Mucosa of descending colon (tissue), 3 donors: ENCODE data around the gene EEF1A2. TPM values are rescaled to one million over a fixed set of nuclear protein-coding genes. Genes with fewer than 3 reads are reported as not detected.
"Not testable (repeated sequence)": the region's sequence is repeated elsewhere in the genome, so short reads cannot be mapped to it uniquely, and the experiment has no call there.

ENCODE experiments used
- ATAC-seq: fragments of 200-7000 bp; cut with Tn5 transposase; one replicate; pipeline ENCODE4 v1.9.1; 2020; ENCODE audit warnings: mild to moderate bottlenecking, moderate library complexity
- DNase-seq, 3 donors: peaks; one replicate each; pipeline ENCODE4 v3.0.0-alpha.2; 2020
- H3K36me3 ChIP-seq: fragments of 200-600 bp; one replicate; pipeline ENCODE4 v1.8.0; 2021; ENCODE audit warnings: low read depth, mild to moderate bottlenecking
- H3K4me1 ChIP-seq: fragments of 200-600 bp; one replicate; pipeline ENCODE4 v1.8.0; 2021; ENCODE audit warnings: low read depth, mild to moderate bottlenecking
- H3K4me3 ChIP-seq: fragments of 200-600 bp; one replicate; pipeline ENCODE4 v1.8.0; 2021; ENCODE audit warnings: mild to moderate bottlenecking
- H3K9me3 ChIP-seq: fragments of 200-600 bp; one replicate; pipeline ENCODE4 v1.8.0; 2021; ENCODE audit warnings: mild to moderate bottlenecking
- CTCF ChIP-seq: fragments of 200-600 bp; IDR thresholded peaks from one replicate; pipeline ENCODE4 v1.8.0; 2022; ENCODE audit warnings: antibody characterized with exemption, mild to moderate bottlenecking
- intact Hi-C, 2 donors: fragments of 100-400 bp; cut with DNase I in 1 of 2; cut with micrococcal nuclease in 1 of 2; formaldehyde crosslinking; loops; one replicate each; pipeline versions ENCODE4 v1.11.0 to v1.11.1; 2022; cut with DNase I, micrococcal nuclease
- total RNA-seq, 3 donors: library from RNA; stranded (reverse); fragmentation: NEBNext Ultra II Directional in 2 of 3; extraction: Animal tissue kit (Norgen Biotek cat#: 25700) in 2 of 3; gene quantifications; one replicate each; pipeline versions ENCODE4 v1.2.1 to v1.2.4, GENCODE V29; 2021 to 2023
- donor health status: DM: no; HTN: no; CAD: no; lungs with moderate emphysema.
- donor health status: DM: no; HTN: no; CAD: no.
- donor health status: DM: no; HTN: yes; CAD: no.

EEF1A2 gene
- total RNA-seq, 3 donors from 2014 or later = 1.3 to 15.0 (median 2.7) TPM

DNA sequence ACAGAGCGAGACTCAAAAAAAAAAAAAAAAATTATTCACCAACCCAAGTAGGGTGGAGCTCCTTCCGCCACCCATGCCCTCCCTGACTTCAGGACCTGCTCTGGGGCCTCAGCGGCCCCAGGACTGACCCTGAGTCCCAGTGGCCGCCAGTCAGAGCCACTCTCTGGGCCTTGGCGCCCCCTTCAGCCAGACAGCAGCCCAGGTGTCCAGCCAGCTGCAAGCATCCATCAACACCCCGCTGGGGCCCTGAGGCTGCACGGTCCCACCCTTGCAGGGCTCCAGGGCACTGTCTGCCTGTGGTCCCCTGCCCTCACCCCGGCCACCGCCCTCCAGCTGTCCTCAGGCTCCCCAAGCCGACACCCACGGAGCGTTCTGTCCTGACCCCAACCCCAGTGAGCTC, 15.0 kb downstream of the EEF1A2 start:
- no peak for DNase-seq
- H3K4me1 ChIP-seq = no peaks in the 10 kb centered on the region
- no peak for TF ChIP-seq CTCF
- peak; percentile 8 for ATAC-seq
- no peaks in the 10 kb centered on the region for H3K36me3 ChIP-seq
- intact Hi-C loops = no loop called here
- H3K9me3 ChIP-seq = no peaks in the 10 kb centered on the region
- no peak overlapping the region for H3K4me3 ChIP-seq

DNA sequence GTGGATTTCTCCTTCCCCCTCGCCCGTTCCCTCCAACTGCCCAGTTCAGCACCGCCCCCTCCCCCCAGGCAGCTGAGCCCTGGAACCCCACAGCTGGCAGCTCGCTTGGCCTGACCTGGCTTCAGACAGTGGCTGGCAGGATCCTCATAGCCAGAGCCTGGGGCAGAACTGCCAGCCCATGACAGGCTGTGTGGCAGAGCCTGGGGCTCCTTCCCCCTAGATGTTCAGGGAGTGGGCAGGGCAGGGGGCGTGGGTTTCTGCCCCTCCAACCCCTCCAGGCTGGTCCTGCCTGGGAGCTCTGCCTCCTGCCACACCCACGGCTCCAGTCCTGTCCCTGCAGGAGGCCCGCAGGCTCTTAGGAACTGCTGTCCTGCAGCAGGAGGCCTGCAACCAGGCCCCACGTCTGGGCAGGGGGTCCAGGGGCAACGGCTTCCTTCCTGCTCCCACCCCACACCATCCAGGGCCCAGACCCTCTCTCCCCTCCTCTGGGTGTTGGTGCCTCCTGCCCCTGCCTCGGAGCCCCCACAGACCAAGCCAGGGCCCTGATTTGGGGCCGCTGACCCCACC, 16.8 kb downstream of the EEF1A2 start:
- intact Hi-C loops = no loop called here
- Histone ChIP-seq H3K4me3 (no peak overlapping the region), H3K4me1 (no peaks in the 10 kb centered on the region), H3K9me3 (no peaks in the 10 kb centered on the region), H3K36me3 (no peaks in the 10 kb centered on the region)
- no peak for DNase-seq
- ATAC-seq = no peak
- no peak for TF ChIP-seq CTCF

DNA sequence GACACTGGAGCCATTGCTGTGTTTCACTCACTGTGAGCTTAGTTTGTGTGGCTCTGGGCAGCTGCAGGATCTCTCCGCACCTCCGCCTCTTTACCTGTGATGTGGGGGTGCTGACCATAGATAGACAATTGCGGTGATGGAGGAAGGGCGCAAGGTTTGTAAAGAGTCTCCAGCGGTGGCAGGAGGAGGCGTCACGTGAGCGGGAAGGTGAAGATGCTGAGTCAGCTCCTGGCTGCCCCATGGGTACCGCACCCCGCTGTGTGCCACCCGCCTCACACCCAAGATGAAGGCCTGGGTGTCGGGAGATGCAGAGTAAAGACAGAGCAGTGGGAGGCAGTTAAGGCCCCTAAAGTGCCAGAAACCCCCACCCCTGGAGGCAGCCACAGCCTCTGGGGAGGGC, 17.4 kb downstream of the EEF1A2 start:
- H3K4me1 ChIP-seq = no peaks in the 10 kb centered on the region
- intact Hi-C loops = no loop called here
- H3K9me3 ChIP-seq = no peaks in the 10 kb centered on the region
- ATAC-seq = no peak
- no peak for TF ChIP-seq CTCF
- no peak for DNase-seq
- no peak overlapping the region for H3K4me3 ChIP-seq
- no peaks in the 10 kb centered on the region for H3K36me3 ChIP-seq

GRCh38 chr20:63479695-63480419, 19.0 kb downstream of the EEF1A2 start:
- H3K4me3 ChIP-seq, H3K36me3 ChIP-seq, DNase-seq, H3K9me3 ChIP-seq, H3K4me1 ChIP-seq, intact Hi-C loops: not testable (repeated sequence)
- ATAC-seq = peak; percentile 33

DNA sequence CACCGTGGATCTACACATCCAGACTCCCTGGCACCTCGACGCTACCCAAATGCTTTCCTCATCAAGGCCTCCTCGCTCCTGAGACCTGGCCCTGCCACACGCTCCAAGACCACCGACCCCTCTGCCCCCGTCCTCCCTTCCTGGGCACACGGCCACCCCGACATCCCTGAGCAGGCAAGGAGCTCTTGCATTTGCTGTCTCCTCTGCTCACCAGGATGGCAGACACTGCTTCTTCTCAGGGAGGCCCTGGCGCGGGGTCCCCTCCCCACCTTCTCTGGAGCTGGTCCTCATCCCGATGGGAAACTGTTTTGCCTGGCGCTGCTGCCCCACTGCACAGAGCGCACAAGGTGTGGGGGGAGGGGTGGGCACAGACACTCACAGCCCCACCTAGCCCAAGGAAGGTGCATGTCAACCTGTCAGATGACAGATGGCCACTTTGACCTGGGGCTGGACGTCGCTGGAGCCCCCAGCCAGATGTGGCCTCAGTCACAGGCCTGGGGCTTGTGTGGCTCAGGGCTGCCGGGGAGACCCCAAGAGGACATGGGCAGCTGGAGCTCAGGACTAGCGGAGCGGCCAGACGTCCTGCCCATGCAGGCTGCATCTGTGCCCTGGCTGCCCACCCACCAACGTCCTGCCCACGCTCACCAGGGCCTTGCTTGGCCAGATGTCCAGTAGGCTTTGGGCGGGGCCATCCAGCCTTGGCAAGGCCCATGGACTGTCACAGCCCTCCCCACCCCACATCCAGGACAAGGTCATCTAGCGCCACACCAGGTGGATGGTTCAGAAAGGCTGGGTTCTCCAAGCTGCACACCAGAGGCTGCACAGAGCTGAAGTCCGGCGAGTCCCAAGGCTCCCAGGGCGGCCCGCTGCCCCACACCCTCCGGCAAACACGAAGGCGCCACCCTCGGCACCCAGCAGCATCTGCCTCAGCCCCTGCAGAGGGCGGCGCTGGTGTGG, 20.3 kb downstream of the EEF1A2 start:
- intact Hi-C loops = no loop called here
- TF ChIP-seq CTCF = no peak
- ATAC-seq (no peak), DNase-seq (no peak)
- H3K4me3 ChIP-seq = no peak overlapping the region
- H3K36me3 ChIP-seq = no peaks in the 10 kb centered on the region
- H3K4me1 ChIP-seq = no peaks in the 10 kb centered on the region
- H3K9me3 ChIP-seq = no peaks in the 10 kb centered on the region

- no peaks in the 10 kb centered on the region for H3K9me3 ChIP-seq
- no peaks in the 10 kb centered on the region for H3K36me3 ChIP-seq
- no peak for ATAC-seq
- no peak for DNase-seq
- no peak for TF ChIP-seq CTCF
- intact Hi-C loops = no loop called here
- H3K4me1 ChIP-seq = no peaks in the 10 kb centered on the region
- H3K4me3 ChIP-seq = no peak overlapping the region
Observed at GRCh38 chr20:63477944-63478343, 20.9 kb downstream of the EEF1A2 start.
